GM19035 (cell line): Measurements from ENCODE around the gene BUD31.
A peak's percentile ranks its signal among the peaks of the same experiment; 100 is the strongest.
"Not testable (repeated sequence)": the region's sequence is repeated elsewhere in the genome, so short reads cannot be mapped to it uniquely, and the experiment has no call there.

ENCODE experiments used
- ATAC-seq: cut with Tn5 transposase; IDR thresholded peaks from one replicate; pipeline ENCODE4 v1.9.1; 2021; ENCODE audit not compliant: unreplicated experiment

BUD31 gene

GRCh38 chr7:99428972-99429566, 20.3 kb downstream of the BUD31 start:
- ATAC-seq, result no peak

DNA sequence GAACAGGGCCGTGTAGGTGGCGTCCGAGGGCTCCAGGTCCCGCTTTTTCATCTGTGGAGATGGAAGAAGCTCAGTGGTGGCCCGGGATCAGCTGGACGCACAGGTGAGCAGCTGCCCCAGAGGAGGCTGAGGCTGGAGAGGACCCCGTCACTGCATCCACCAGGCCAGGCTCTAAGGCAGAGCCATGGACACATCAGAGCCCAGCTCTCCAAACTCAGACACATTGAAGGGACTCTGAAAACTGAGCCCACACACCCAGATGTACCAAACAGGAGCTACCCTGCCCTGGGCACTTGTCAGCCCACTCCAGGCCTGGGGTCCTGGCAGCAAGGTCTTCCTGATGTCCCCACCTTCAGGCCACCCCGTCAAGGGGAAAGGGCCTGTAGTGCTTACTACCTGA, 21.0 kb downstream of the BUD31 start:
- ATAC-seq, result no peak

- not testable (repeated sequence) for ATAC-seq
These were observed 23.2 kb downstream of the BUD31 start for GRCh38 chr7:99431756-99432540.

DNA sequence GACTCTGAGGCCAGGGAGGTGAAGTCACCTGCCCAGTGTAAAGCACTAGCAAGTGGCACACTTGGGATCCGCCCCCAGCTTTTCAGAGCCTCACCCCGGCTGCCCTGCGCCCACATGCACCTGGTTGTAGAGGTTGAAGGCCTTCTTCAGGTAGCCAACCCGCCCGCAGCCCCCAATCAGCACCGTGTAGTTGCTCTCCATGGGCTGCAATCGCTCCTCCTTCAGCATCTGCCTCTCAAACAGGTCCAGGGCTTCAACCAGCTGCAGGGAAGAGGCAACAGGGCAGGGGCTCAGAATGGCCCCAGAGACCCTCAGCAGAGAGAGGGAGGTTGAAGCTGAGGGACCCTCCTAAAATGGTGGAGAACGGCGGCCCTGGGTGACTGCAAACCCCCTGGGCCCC, 24.4 kb downstream of the BUD31 start:
- no peak for ATAC-seq

DNA sequence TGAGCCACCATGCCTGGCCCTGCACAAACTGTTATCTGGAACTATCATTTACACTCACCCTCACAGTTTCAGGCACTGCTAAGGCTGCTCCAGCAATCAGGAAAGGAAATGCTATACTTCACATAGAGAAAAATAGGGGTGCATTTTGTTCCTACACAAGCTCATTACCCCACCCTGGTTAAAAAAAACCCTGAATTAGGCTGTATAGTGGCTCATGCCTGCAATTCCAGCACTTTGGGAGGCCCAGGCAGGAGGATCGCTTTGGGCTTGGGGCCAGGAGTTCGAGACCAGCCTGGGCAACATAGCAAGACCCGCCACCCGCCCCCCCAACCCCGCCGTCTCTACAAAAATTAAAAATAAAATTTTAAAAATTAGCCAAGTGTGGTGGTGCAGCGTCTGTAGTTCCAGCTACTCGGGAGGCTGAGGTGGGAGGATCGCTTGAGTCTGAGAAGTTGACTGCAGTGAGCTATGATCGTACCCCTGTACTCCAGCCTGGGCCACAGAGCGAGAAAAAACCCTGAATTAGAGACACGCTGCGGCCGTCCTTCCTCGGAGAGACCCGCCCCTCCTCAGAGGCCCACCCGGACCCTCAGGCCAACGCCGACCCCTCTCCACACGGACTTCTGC, 29.3 kb downstream of the BUD31 start:
- peak; percentile 11 for ATAC-seq

GRCh38 chr7:99438573-99439480, 30.1 kb downstream of the BUD31 start, which contains the start of the genes CPSF4 and PTCD1:
Gene CPSF4, plus strand, starts transcription at chr7:99438943. Its CDS starts 140 bp downstream, at chr7:99439083.
Gene PTCD1, minus strand, starts transcription at chr7:99438798. Its CDS starts 3,556 bp downstream, at chr7:99435242.
- peak; percentile 92 for ATAC-seq

GRCh38 chr7:99440195-99440594, 31.4 kb downstream of the BUD31 start:
- no peak for ATAC-seq

DNA sequence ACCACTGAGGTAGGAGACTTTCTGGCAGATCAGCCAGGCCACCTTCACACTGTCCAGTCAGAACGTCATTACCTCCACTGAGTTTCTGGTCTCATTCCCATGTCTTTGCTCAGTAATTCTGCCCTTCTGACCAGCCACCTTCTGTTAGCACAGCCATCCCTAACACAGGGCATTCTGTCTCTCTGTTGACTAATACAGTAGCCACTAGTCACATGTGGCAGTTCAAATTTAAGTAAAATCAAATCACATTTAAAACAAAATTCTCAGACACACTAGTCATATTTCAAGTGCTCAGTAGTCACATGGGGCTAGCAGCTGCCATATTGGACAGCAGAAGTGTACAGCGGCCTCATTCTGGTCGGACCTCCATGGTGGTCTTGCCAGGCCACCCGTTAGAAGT, 37.3 kb downstream of the BUD31 start:
- ATAC-seq, result no peak

- ATAC-seq, result no peak
These were observed 39.2 kb downstream of the BUD31 start for GRCh38 chr7:99447943-99448342.

DNA sequence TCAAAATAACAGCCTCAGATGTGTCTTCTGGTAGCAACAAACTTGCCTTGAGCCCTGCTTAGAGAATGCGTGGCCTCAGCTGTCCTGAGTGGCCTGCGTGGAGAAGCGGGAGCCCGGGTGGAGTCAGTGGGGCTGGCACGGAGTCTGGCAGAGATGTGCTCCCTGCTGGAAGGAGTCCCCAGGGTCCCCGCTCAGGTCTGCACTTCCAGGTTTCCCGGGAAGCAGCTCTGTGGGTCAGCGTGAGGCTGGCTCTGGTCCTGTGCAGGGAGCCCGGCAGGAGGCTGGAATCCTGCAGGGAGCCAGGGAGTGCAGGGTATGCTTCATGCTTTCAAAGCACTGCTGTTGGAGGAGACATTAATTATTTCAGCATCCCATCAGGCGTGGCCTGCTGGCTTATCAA, 40.1 kb downstream of the BUD31 start:
- no peak for ATAC-seq

DNA sequence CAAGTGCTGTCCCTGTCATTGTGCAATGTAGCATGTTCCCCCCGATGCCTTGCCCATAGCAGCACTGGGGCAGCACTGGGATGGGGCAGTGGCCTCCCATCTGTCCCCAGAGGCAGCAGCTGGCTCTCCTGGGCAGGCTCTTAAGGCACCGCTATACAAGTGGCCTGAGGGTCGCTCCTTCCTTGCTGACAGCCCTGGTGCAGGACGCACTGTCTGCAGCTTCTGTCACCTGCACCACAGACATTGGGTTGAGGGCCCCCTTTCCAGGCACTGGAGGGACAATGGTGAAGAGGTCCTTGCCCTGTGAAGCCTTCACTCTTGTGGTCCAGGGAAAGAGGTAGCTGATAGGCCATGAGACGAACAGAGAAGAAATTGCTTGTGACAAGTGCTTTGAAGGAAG, 40.6 kb downstream of the BUD31 start:
- ATAC-seq, result no peak

DNA sequence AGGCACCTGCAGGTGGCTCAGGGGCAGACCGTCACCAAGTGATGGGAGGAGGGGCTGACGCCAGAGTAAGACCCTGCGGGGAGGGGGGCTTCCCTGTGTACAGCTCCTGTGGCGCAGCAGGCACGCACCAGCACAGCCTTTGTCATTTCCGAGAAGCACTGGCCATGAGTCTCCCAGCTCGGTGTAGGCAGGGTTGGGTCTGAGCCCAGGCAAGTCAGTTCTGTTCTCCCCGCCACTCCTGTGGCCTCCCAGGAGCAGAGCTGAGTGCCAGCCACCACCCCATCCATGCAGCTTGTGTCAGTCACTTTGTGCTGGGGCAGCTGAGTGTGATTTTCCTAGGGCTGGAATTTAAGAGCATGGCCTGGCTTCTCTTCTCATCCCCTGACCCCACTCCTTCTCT, 43.2 kb downstream of the BUD31 start:
- no peak for ATAC-seq

GRCh38 chr7:99452541-99452940, 43.8 kb downstream of the BUD31 start:
- no peak for ATAC-seq

- no peak for ATAC-seq
These were observed 44.3 kb downstream of the BUD31 start for GRCh38 chr7:99453105-99453504.

- no peak for ATAC-seq
These were observed 47.1 kb downstream of the BUD31 start for GRCh38 chr7:99455874-99456273.

GRCh38 chr7:99456288-99456687, 47.5 kb downstream of the BUD31 start:
- no peak for ATAC-seq

DNA sequence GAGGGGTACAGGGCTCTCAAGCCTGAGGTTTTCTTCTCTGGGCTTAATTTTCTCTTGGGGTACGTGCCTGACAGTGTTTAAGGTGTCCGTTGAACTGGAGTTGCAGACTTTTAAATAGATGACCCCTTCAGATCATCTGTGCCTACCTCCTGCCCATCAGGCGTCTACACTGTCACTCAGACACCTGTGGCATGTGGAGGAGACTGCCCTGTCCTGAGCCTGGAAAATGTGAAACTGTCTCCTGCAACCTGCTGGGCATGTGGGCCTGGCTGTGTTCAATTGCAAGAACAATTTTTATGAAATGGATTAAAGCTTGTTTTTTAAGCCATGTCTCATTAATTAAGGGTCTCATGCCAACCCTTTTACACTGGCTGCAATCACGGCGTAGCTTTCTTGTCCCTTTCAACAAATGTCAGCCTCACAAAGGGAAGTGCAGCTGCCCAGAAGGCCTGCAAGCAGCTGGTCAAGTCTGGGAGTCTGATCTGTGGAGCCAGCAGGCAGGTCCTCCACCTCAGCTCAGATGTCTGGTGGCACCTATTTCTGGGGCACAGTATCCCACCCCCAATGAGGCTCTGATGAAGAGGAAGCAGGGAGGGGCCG, 48.4 kb downstream of the BUD31 start:
- ATAC-seq, result no peak

- no peak for ATAC-seq
These were observed 49.1 kb downstream of the BUD31 start for GRCh38 chr7:99457650-99458493.

DNA sequence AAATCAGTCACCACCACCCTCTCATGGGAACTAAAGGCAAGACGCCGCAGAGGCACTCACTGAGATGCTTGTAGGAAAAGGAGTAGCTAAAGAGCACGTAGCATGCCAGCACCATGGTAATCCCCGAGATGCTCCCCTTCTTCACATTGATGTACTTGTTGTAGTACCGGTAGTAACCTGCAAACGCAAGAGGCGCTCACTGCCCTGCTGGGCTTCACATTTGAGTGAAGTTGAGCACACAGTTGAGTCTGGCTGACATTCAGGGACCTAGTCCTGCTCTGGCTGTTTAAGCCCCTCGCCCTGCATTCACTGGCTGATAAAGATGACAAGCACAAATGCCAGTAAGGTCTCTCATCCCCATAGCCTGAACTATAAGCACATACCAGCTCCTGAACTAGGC, 50.3 kb downstream of the BUD31 start:
- no peak for ATAC-seq

- no peak for ATAC-seq
These were observed 51.9 kb downstream of the BUD31 start for GRCh38 chr7:99460651-99461050.
